Measurements from ENCODE around the gene SLK.

DNA sequence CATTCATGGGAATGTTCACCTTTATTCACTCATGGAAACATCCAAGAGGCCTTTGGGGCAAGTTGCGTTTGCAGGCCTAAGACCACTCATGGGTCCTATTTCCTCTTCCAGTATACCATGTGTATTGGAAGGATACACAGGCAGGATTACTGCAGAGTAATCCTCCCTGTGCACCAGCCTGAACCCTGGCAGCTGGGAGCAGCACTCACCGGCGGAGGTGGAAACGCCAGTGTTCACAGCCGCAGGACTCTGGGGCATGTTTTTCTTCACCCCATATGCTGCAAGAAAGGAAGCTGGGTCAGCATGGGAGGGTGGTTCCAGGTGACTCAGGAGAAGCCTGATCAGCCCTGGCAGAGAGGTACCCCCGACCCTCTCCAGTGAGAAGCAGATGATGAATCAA lies 94.3 kb downstream of the SLK start:
- TF ChIP-seq, protein P1, sequence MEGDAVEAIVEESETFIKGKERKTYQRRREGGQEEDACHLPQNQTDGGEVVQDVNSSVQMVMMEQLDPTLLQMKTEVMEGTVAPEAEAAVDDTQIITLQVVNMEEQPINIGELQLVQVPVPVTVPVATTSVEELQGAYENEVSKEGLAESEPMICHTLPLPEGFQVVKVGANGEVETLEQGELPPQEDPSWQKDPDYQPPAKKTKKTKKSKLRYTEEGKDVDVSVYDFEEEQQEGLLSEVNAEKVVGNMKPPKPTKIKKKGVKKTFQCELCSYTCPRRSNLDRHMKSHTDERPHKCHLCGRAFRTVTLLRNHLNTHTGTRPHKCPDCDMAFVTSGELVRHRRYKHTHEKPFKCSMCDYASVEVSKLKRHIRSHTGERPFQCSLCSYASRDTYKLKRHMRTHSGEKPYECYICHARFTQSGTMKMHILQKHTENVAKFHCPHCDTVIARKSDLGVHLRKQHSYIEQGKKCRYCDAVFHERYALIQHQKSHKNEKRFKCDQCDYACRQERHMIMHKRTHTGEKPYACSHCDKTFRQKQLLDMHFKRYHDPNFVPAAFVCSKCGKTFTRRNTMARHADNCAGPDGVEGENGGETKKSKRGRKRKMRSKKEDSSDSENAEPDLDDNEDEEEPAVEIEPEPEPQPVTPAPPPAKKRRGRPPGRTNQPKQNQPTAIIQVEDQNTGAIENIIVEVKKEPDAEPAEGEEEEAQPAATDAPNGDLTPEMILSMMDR (conservative IDR thresholded peaks at IDR 0.05) = no peak
- TF ChIP-seq ZFX (IDR thresholded peaks at IDR 0.05) = no peak

All from C4-2B (cell line).